Osteocyte (in vitro differentiated cells): Measurements from ENCODE around the gene ZNF592. TPM values are rescaled to one million over a fixed set of nuclear protein-coding genes. Genes with fewer than 3 reads are reported as not detected.

Source experiments
- DNase-seq: peaks from one replicate; pipeline ENCODE4 v3.0.0; 2021; ENCODE audit warnings: mixed read lengths; ENCODE audit not compliant: unreplicated experiment; ENCODE audit errors: extremely low spot score
- H3K27ac Mint-ChIP-seq: one replicate; pipeline ENCODE4 v1.8.0; 2021; ENCODE audit warnings: mild to moderate bottlenecking, mixed read lengths; ENCODE audit not compliant: unreplicated experiment
- H3K27me3 Mint-ChIP-seq: one replicate; pipeline ENCODE4 v1.8.0; 2021; ENCODE audit warnings: mixed read lengths; ENCODE audit not compliant: unreplicated experiment
- H3K36me3 Mint-ChIP-seq: one replicate; pipeline ENCODE4 v1.8.0; 2021; ENCODE audit warnings: mixed read lengths; ENCODE audit not compliant: unreplicated experiment
- H3K4me1 Mint-ChIP-seq: one replicate; pipeline ENCODE4 v1.8.0; 2021; ENCODE audit warnings: mixed read lengths; ENCODE audit not compliant: unreplicated experiment
- H3K4me3 Mint-ChIP-seq: one replicate; pipeline ENCODE4 v1.8.0; 2021; ENCODE audit warnings: mild to moderate bottlenecking, moderate library complexity, mixed read lengths; ENCODE audit not compliant: unreplicated experiment
- H3K9me3 Mint-ChIP-seq: one replicate; pipeline ENCODE4 v1.8.0; 2021; ENCODE audit warnings: mixed read lengths; ENCODE audit not compliant: unreplicated experiment
- CTCF ChIP-seq: fragments of 200-600 bp; sonication (generic); IDR thresholded peaks from 2 replicates; pipeline ENCODE4 v1.5.0; 2021; ENCODE audit warnings: antibody characterized with exemption, mild to moderate bottlenecking, moderate library complexity
- total RNA-seq: library from RNA; stranded (reverse); gene quantifications from 2 replicates; pipeline ENCODE4 v1.2.1, GENCODE V29; 2021

The ZNF592 gene
- total RNA-seq, 1 donor from 2014 or later, result 30.1 TPM

- no peak overlapping the region for H3K4me3 Mint-ChIP-seq
- peaks cover 34% of the 10 kb centered on the region for H3K36me3 Mint-ChIP-seq
- peaks cover 10% of the 10 kb centered on the region for H3K4me1 Mint-ChIP-seq
- TF ChIP-seq CTCF, result no peak
- no peaks in the 10 kb centered on the region for H3K9me3 Mint-ChIP-seq
- no peak for DNase-seq
- H3K27me3 Mint-ChIP-seq, result no peaks in the 10 kb centered on the region
- H3K27ac Mint-ChIP-seq, result no peak overlapping the region
Measured at GRCh38 chr15:84781495-84781894, 33.1 kb downstream of the ZNF592 start.

GRCh38 chr15:84782346-84782745, 34.0 kb downstream of the ZNF592 start:
- Mint-ChIP-seq H3K36me3 (peaks cover 35% of the 10 kb centered on the region), H3K27ac (no peak overlapping the region)
- no peak for TF ChIP-seq CTCF

GRCh38 chr15:84783493-84784251, 35.3 kb downstream of the ZNF592 start:
- no peak overlapping the region for H3K4me3 Mint-ChIP-seq
- H3K36me3 Mint-ChIP-seq, result peaks cover 33% of the 10 kb centered on the region
- H3K4me1 Mint-ChIP-seq, result peaks cover 8% of the 10 kb centered on the region
- no peak overlapping the region for H3K27ac Mint-ChIP-seq
- no peaks in the 10 kb centered on the region for H3K27me3 Mint-ChIP-seq
- DNase-seq, result no peak
- TF ChIP-seq CTCF, result no peak
- H3K9me3 Mint-ChIP-seq, result no peaks in the 10 kb centered on the region

More at GRCh38 chr15:84782346-84782745, 34.0 kb downstream of the ZNF592 start:
- Mint-ChIP-seq H3K4me1 (peaks cover 7% of the 10 kb centered on the region), H3K9me3 (no peaks in the 10 kb centered on the region), H3K4me3 (no peak overlapping the region), H3K27me3 (no peaks in the 10 kb centered on the region)
- DNase-seq, result no peak

- H3K9me3 Mint-ChIP-seq, result no peaks in the 10 kb centered on the region
- no peak overlapping the region for H3K4me3 Mint-ChIP-seq
- H3K36me3 Mint-ChIP-seq, result peaks cover 33% of the 10 kb centered on the region
- H3K27ac Mint-ChIP-seq, result no peak overlapping the region
- no peak for TF ChIP-seq CTCF
- no peaks in the 10 kb centered on the region for H3K27me3 Mint-ChIP-seq
- peaks cover 8% of the 10 kb centered on the region for H3K4me1 Mint-ChIP-seq
- DNase-seq, result no peak
Measured at GRCh38 chr15:84784262-84784661, 35.9 kb downstream of the ZNF592 start.

- peaks cover 33% of the 10 kb centered on the region for H3K36me3 Mint-ChIP-seq
- TF ChIP-seq CTCF, result no peak
- peaks cover 8% of the 10 kb centered on the region for H3K4me1 Mint-ChIP-seq
- H3K9me3 Mint-ChIP-seq, result no peaks in the 10 kb centered on the region
- no peaks in the 10 kb centered on the region for H3K27me3 Mint-ChIP-seq
- no peak overlapping the region for H3K4me3 Mint-ChIP-seq
- no peak for DNase-seq
- no peak overlapping the region for H3K27ac Mint-ChIP-seq
Measured at GRCh38 chr15:84785053-84785452, 36.7 kb downstream of the ZNF592 start.
